NCI-H187 treated with DMSO at 0.1 percent for 48 hours (cell line): ENCODE measurements around the gene SYTL1.
"Not testable (repeated sequence)": the region's sequence is repeated elsewhere in the genome, so short reads cannot be mapped to it uniquely, and the experiment has no call there.

ENCODE experiments used
- DNase-seq: peaks from one replicate; lab custom pipeline; 2025; lab: John Stamatoyannopoulos, UW

Gene SYTL1

GRCh38 chr1:27384797-27385196 lies 43.0 kb downstream of the SYTL1 start:
- DNase-seq, result not testable (repeated sequence)

GRCh38 chr1:27388337-27389005 lies 46.6 kb downstream of the SYTL1 start:
- peak; percentile 33 for DNase-seq

GRCh38 chr1:27391511-27392095 lies 49.8 kb downstream of the SYTL1 start:
- DNase-seq, result no peak

- DNase-seq, result peak; percentile 50
These were observed 50.4 kb downstream of the SYTL1 start, which contains the start of gene GPR3 for GRCh38 chr1:27392096-27392777. Gene GPR3, plus strand, starts transcription at chr1:27392622. Its CDS starts 1,177 bp downstream, at chr1:27393799.

- no peak for DNase-seq
These were observed 51.2 kb downstream of the SYTL1 start for GRCh38 chr1:27392778-27393635.

GRCh38 chr1:27393641-27394281 lies 51.9 kb downstream of the SYTL1 start:
- no peak for DNase-seq

- DNase-seq, result no peak
These were observed 52.4 kb downstream of the SYTL1 start for GRCh38 chr1:27394282-27394658.

- no peak for DNase-seq
These were observed 53.1 kb downstream of the SYTL1 start for GRCh38 chr1:27394925-27395324.

GRCh38 chr1:27395441-27396195 lies 53.8 kb downstream of the SYTL1 start:
- no peak for DNase-seq

- no peak for DNase-seq
These were observed 55.3 kb downstream of the SYTL1 start for GRCh38 chr1:27397110-27397509.

GRCh38 chr1:27397749-27398148 lies 55.9 kb downstream of the SYTL1 start:
- DNase-seq, result no peak

- DNase-seq, result no peak
These were observed 56.8 kb downstream of the SYTL1 start for GRCh38 chr1:27398405-27399149.

GRCh38 chr1:27399251-27400025 lies 57.6 kb downstream of the SYTL1 start:
- DNase-seq, result no peak

- no peak for DNase-seq
These were observed 58.5 kb downstream of the SYTL1 start for GRCh38 chr1:27400082-27400962.

- DNase-seq, result no peak
These were observed 59.1 kb downstream of the SYTL1 start for GRCh38 chr1:27400963-27401341.

- no peak for DNase-seq
These were observed 60.5 kb downstream of the SYTL1 start for GRCh38 chr1:27402349-27402754.

- DNase-seq, result no peak
These were observed 61.4 kb downstream of the SYTL1 start for GRCh38 chr1:27403065-27403726.
